ENCODE measurements around the gene SRC. TPM values are rescaled to one million over a fixed set of nuclear protein-coding genes. Genes with fewer than 3 reads are reported as not detected.

The SRC gene
- total and polyA plus RNA-seq, 2 of the 8 experiments (the other 6 are each of a cell fraction or from before 2014, with no cell fraction given), result 27.6 to 28.8 TPM

DNA sequence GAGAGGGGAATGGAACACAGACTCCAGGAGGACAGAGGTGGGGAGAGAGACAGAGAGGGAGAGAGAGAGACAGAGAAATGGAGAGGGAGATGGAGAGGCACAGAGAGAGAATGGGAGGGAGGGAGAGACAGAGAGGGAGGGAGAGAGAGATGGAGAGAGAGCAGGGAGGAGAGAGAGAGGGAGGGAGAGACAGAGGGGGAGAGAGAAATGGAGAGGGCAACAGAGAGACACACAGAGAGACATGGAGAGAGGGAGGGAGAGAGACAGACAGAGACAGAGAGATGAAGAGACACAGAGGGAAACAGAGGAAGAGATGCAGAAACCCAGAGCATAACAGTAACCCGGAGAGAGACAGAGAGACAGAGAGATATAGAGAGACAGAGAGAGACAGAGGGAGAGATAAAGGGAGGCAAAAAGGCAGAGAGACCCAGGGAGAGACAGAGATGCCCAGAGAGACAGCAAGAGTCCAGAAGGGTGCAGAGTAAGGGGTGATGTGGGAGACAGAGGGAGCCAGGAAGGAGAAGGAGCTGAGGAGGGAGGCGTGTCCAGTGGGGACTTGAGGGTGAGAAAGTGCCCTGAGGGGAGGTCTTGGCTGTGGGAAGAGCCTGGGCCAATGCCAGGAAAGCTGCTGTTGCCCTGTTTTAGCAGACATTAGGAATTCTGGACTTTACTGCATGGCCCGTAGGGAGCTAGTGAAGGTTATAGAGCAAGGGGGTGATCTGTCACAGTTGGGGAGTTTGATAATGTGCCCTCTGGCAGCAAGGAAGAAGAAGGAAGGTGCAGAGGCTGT lies 78.3 kb downstream of the SRC start:
- H3K14ac ChIP-seq (ENCODE audit: insufficient read length), result no peak overlapping the region
- no peak for DNase-seq (ENCODE audit: low read depth in 1 of 2, low spot score in 2 of 2)
- no peak overlapping the region for H2BK120ac ChIP-seq (replicated peaks; ENCODE audit: low read depth, low read length)
- no peak for FAIRE-seq
- no peak overlapping the region for H2AFZ ChIP-seq (ENCODE audit: low read length)
- no peak overlapping the region for H4K5ac ChIP-seq (ENCODE audit: insufficient read length, low read depth, low read length)
- H3K36me3 ChIP-seq (ENCODE audit: control insufficient read depth in 2 of 4, insufficient read depth in 4 of 4, low read length in 3 of 4), result no peaks in the 10 kb centered on the region; a peak in 1 of 8 replicates
- no peak overlapping the region for H3K23ac ChIP-seq (ENCODE audit: insufficient read length)
- H2AK5ac ChIP-seq (ENCODE audit: low read depth, low read length), result no peak overlapping the region
- H2BK5ac ChIP-seq (ENCODE audit: low read depth, low read length), result no peak overlapping the region
- TF ChIP-seq CBX5 (IDR thresholded peaks at IDR 0.05; ENCODE audit: low read depth, low read length), result no peak
- no peak for TF ChIP-seq NANOG (IDR thresholded peaks at IDR 0.05; ENCODE audit: insufficient read depth, low read depth, low read length, poor library complexity, severe bottlenecking)
- TF ChIP-seq HDAC6 (IDR thresholded peaks at IDR 0.05; ENCODE audit: low read depth, low read length), result no peak
- TF ChIP-seq POLR2A (IDR thresholded peaks at IDR 0.05; ENCODE audit: control extremely low read depth in 1 of 2, low read depth in 2 of 2, low read length in 2 of 2), result no peak
- H4K20me1 ChIP-seq (replicated peaks in 1 of 2; ENCODE audit: control insufficient read depth in 1 of 2, insufficient read depth in 2 of 2, low read length in 2 of 2), result no peaks in the 10 kb centered on the region
- H3K4ac ChIP-seq (replicated peaks; ENCODE audit: insufficient read length, low read depth, low read length), result no peak overlapping the region
- H2BK15ac ChIP-seq (ENCODE audit: low read length), result no peak overlapping the region
- peaks cover 3% of the 10 kb centered on the region; the same call in 1 of the 2 replicates for H3K23me2 ChIP-seq (ENCODE audit: low read depth, low read length)
- H3K18ac ChIP-seq (ENCODE audit: extremely low read depth, low read length), result no peak overlapping the region
- no peak overlapping the region for H3K4me2 ChIP-seq (ENCODE audit: insufficient read depth in 1 of 2, low read depth in 2 of 2, low read length in 2 of 2)
- peaks cover 0 to 34% (median 15%) of the 10 kb centered on the region in 4 experiments; a peak in 6 of 7 replicates for H3K4me1 ChIP-seq (replicated peaks in 1 of 4; ENCODE audit: control insufficient read depth in 3 of 4, insufficient read depth in 4 of 4, low read length in 3 of 4)
- H3K27me3 ChIP-seq (replicated peaks in 1 of 4; ENCODE audit: control insufficient read depth in 3 of 4, extremely low read depth in 1 of 4, insufficient read depth in 3 of 4, low read length in 3 of 4), result no peaks in the 10 kb centered on the region; a peak in 3 of 7 replicates
- no peak overlapping the region for H4K91ac ChIP-seq (replicated peaks; ENCODE audit: insufficient read length, low read length)
- H3K9ac ChIP-seq (replicated peaks in 1 of 4; ENCODE audit: extremely low read depth in 1 of 4, low read depth in 3 of 4, low read length in 3 of 4), result no peak overlapping the region
- 0 out of 2 replicates have a peak overlapping the region, but pooled peaks have one; percentile 1 for H2BK12ac ChIP-seq (ENCODE audit: low read depth, low read length)
- peaks cover 3% of the 10 kb centered on the region; the same call in 1 of the 2 replicates for H3K79me1 ChIP-seq (ENCODE audit: low read depth, low read length)
- H3K27ac ChIP-seq (ENCODE audit: low read depth, low read length), result no peak overlapping the region
- H4K8ac ChIP-seq (ENCODE audit: extremely low read depth, insufficient read depth, low read length), result no peak overlapping the region
- no peaks in the 10 kb centered on the region for H3K9me3 ChIP-seq (ENCODE audit: insufficient read depth in 2 of 2, low read depth in 1 of 2, low read length in 1 of 2)
- 84% methylated on average over 3 of the region's 3 CpGs; no CpG with 5 or more reads in 1 of the 2 experiments for WGBS, 2 experiments (ENCODE audit: extremely low coverage in 1 of 2, insufficient coverage in 1 of 2, insufficient read length in 1 of 2, insufficient replicate concordance in 2 of 2, low coverage in 1 of 2, low lambda C conversion rate in 2 of 2, missing lambda C conversion rate in 1 of 2)
- POLR2A ChIA-PET (ENCODE audit: partially characterized antibody), result interaction anchor here (0.8 to 1.6 kb wide), 3 partner anchors 11 to 82 kb away, joined by 3 to 10 read pairs (median 4); no protein-coding TSS in a partner anchor
- no peaks in the 10 kb centered on the region for H3K79me2 ChIP-seq (ENCODE audit: control insufficient read depth in 1 of 2, insufficient read depth in 2 of 2, low read length in 2 of 2)
- H2BK20ac ChIP-seq (ENCODE audit: low read length), result 0 out of 2 replicates have a peak overlapping the region, but pooled peaks have one; percentile 61
- CTCF ChIA-PET (ENCODE audit: partially characterized antibody), result interaction anchor here (2.4 kb wide), 1 partner anchor 27 kb away, joined by 8 read pairs; no protein-coding TSS in a partner anchor
- no peak overlapping the region for H3K56ac ChIP-seq (replicated peaks; ENCODE audit: insufficient read length, low read depth, low read length)
- H3K4me3 ChIP-seq (ENCODE audit: extremely low read depth in 1 of 4, insufficient read depth in 2 of 4, low read depth in 3 of 4, low read length in 4 of 4), result no peak overlapping the region

Data from H1 (cell line).